BLaER1 treated with 17β-estradiol and CSF1 and Interleukin-3, amounts not matched to agents 10 nM and 100 nM (cell line): Measurements from ENCODE around the gene ERBB4.
"Not testable (repeated sequence)": the region's sequence is repeated elsewhere in the genome, so short reads cannot be mapped to it uniquely, and the experiment has no call there.

ENCODE experiments used
- H3K27ac ChIP-seq, 11 experiments: shearing (Covaris generic); formaldehyde crosslinking; 2 replicates each; pipeline ENCODE4 v1.8.1; 2022
- H3K27me3 ChIP-seq, 11 experiments: shearing (Covaris generic); formaldehyde crosslinking; 2 replicates each; pipeline ENCODE4 v1.8.1; 2022
- H3K36me3 ChIP-seq, 11 experiments: shearing (Covaris generic); formaldehyde crosslinking; 2 replicates each; pipeline ENCODE4 v1.8.1; 2022
- H3K4me1 ChIP-seq, 10 experiments: shearing (Covaris generic); formaldehyde crosslinking; 2 replicates each; pipeline ENCODE4 v1.8.1; 2022
- H3K4me2 ChIP-seq, 11 experiments: shearing (Covaris generic); formaldehyde crosslinking; 2 replicates each; pipeline ENCODE4 v1.8.1; 2022
- H3K4me3 ChIP-seq, 10 experiments: shearing (Covaris generic); formaldehyde crosslinking; 2 replicates each; pipeline ENCODE4 v1.8.1; 2022
- H3K9ac ChIP-seq, 11 experiments: shearing (Covaris generic); formaldehyde crosslinking; 2 replicates each; pipeline ENCODE4 v1.8.1; 2022
- H3K9me3 ChIP-seq, 11 experiments: shearing (Covaris generic); formaldehyde crosslinking; replicated peaks in 1 of 11; 2 replicates each; pipeline ENCODE4 v1.8.1; 2022
- H4K20me1 ChIP-seq, 11 experiments: shearing (Covaris generic); formaldehyde crosslinking; 2 replicates each; pipeline ENCODE4 v1.8.1; 2022
- Cebpa-rat ChIP-seq, 11 experiments: shearing (Covaris generic); IDR thresholded peaks; 2 replicates each; pipeline ENCODE4 v1.8.1; 2022

The ERBB4 gene

GRCh38 chr2:212266297-212266696 is 272.3 kb downstream of the ERBB4 start:
- Histone ChIP-seq H3K4me3 (no peak overlapping the region), H4K20me1 (no peaks in the 10 kb centered on the region), H3K9ac (no peak overlapping the region), H3K9me3 (no peaks in the 10 kb centered on the region), H3K27ac (no peak overlapping the region), H3K4me2 (no peak overlapping the region), H3K4me1 (no peaks in the 10 kb centered on the region), H3K27me3 (no peaks in the 10 kb centered on the region), H3K36me3 (no peaks in the 10 kb centered on the region)
- TF ChIP-seq Cebpa-rat (IDR thresholded peaks at IDR 0.05), result no peak

GRCh38 chr2:212265777-212266176 is 272.8 kb downstream of the ERBB4 start:
- Histone ChIP-seq H4K20me1 (no peaks in the 10 kb centered on the region), H3K36me3 (no peaks in the 10 kb centered on the region), H3K4me3 (no peak overlapping the region), H3K4me1 (no peaks in the 10 kb centered on the region), H3K9me3 (no peaks in the 10 kb centered on the region), H3K9ac (no peak overlapping the region), H3K27me3 (no peaks in the 10 kb centered on the region), H3K27ac (no peak overlapping the region), H3K4me2 (no peak overlapping the region)
- TF ChIP-seq Cebpa-rat (IDR thresholded peaks at IDR 0.05), result no peak

GRCh38 chr2:212264187-212264586 is 274.4 kb downstream of the ERBB4 start:
- no peaks in the 10 kb centered on the region for H3K36me3 ChIP-seq
- no peaks in the 10 kb centered on the region for H3K27me3 ChIP-seq
- H3K27ac ChIP-seq, result no peak overlapping the region
- no peak overlapping the region for H3K4me3 ChIP-seq
- H3K9ac ChIP-seq, result no peak overlapping the region
- no peak overlapping the region for H3K4me2 ChIP-seq
- no peaks in the 10 kb centered on the region for H3K4me1 ChIP-seq
- TF ChIP-seq Cebpa-rat (IDR thresholded peaks at IDR 0.05), result no peak
- no peaks in the 10 kb centered on the region for H3K9me3 ChIP-seq
- H4K20me1 ChIP-seq, result no peaks in the 10 kb centered on the region

GRCh38 chr2:212259226-212259625 is 279.4 kb downstream of the ERBB4 start:
- no peaks in the 10 kb centered on the region for H3K36me3 ChIP-seq
- no peak overlapping the region for H3K4me2 ChIP-seq
- no peak overlapping the region for H3K27ac ChIP-seq
- H3K9ac ChIP-seq, result no peak overlapping the region
- H4K20me1 ChIP-seq, result no peaks in the 10 kb centered on the region
- H3K27me3 ChIP-seq, result no peaks in the 10 kb centered on the region
- H3K4me3 ChIP-seq, result no peak overlapping the region
- no peaks in the 10 kb centered on the region for H3K9me3 ChIP-seq
- H3K4me1 ChIP-seq, result no peaks in the 10 kb centered on the region
- no peak for TF ChIP-seq Cebpa-rat (IDR thresholded peaks at IDR 0.05)

GRCh38 chr2:212254339-212254738 is 284.3 kb downstream of the ERBB4 start:
- no peak overlapping the region for H3K9ac ChIP-seq
- H3K27me3 ChIP-seq, result no peaks in the 10 kb centered on the region
- no peaks in the 10 kb centered on the region for H3K9me3 ChIP-seq
- no peaks in the 10 kb centered on the region for H4K20me1 ChIP-seq
- no peak overlapping the region for H3K4me2 ChIP-seq
- TF ChIP-seq Cebpa-rat (IDR thresholded peaks at IDR 0.05), result no peak
- H3K27ac ChIP-seq, result no peak overlapping the region
- no peak overlapping the region for H3K4me3 ChIP-seq
- no peaks in the 10 kb centered on the region for H3K36me3 ChIP-seq
- H3K4me1 ChIP-seq, result no peaks in the 10 kb centered on the region

- no peaks in the 10 kb centered on the region for H3K27me3 ChIP-seq
- H3K9me3 ChIP-seq, result no peaks in the 10 kb centered on the region
- H3K36me3 ChIP-seq, result no peaks in the 10 kb centered on the region
- no peak overlapping the region for H3K9ac ChIP-seq
- no peak overlapping the region for H3K4me2 ChIP-seq
- H4K20me1 ChIP-seq, result no peaks in the 10 kb centered on the region
- H3K4me1 ChIP-seq, result no peaks in the 10 kb centered on the region
- TF ChIP-seq Cebpa-rat (IDR thresholded peaks at IDR 0.05), result no peak
- H3K4me3 ChIP-seq, result no peak overlapping the region
- H3K27ac ChIP-seq, result no peak overlapping the region
These were observed 289.2 kb downstream of the ERBB4 start for GRCh38 chr2:212249451-212249850.

GRCh38 chr2:212245880-212246279 is 292.7 kb downstream of the ERBB4 start:
- Histone ChIP-seq H3K4me2 (no peak overlapping the region), H3K36me3 (no peaks in the 10 kb centered on the region), H3K4me3 (no peak overlapping the region), H3K9ac (no peak overlapping the region), H3K27me3 (no peaks in the 10 kb centered on the region), H3K4me1 (no peaks in the 10 kb centered on the region), H3K9me3 (no peaks in the 10 kb centered on the region), H4K20me1 (no peaks in the 10 kb centered on the region), H3K27ac (no peak overlapping the region)
- TF ChIP-seq Cebpa-rat (IDR thresholded peaks at IDR 0.05), result no peak

- Histone ChIP-seq H3K9me3 (no peaks in the 10 kb centered on the region), H3K36me3 (no peaks in the 10 kb centered on the region), H3K27ac (no peak overlapping the region), H3K27me3 (no peaks in the 10 kb centered on the region), H3K4me3 (no peak overlapping the region), H3K4me2 (no peak overlapping the region), H3K4me1 (no peaks in the 10 kb centered on the region), H3K9ac (no peak overlapping the region), H4K20me1 (no peaks in the 10 kb centered on the region)
- no peak for TF ChIP-seq Cebpa-rat (IDR thresholded peaks at IDR 0.05)
These were observed 295.9 kb downstream of the ERBB4 start for GRCh38 chr2:212242724-212243123.

GRCh38 chr2:212238152-212238551 is 300.4 kb downstream of the ERBB4 start:
- not testable (repeated sequence) for H3K27me3 ChIP-seq, H3K9me3 ChIP-seq, H3K4me2 ChIP-seq, H3K27ac ChIP-seq, H3K9ac ChIP-seq, H3K4me3 ChIP-seq, H3K36me3 ChIP-seq, H3K4me1 ChIP-seq, H4K20me1 ChIP-seq

- TF ChIP-seq Cebpa-rat (IDR thresholded peaks at IDR 0.05), result no peak
- Histone ChIP-seq H3K27me3 (no peaks in the 10 kb centered on the region), H4K20me1 (no peaks in the 10 kb centered on the region), H3K36me3 (no peaks in the 10 kb centered on the region), H3K27ac (no peak overlapping the region), H3K4me2 (no peak overlapping the region), H3K9ac (no peak overlapping the region), H3K9me3 (peaks cover 0 to 5% (median 0%) of the 10 kb centered on the region in 11 experiments; a peak in 1 of 22 replicates), H3K4me3 (no peak overlapping the region), H3K4me1 (no peaks in the 10 kb centered on the region)
These were observed 301.1 kb downstream of the ERBB4 start for GRCh38 chr2:212237350-212238095.
